ENCODE results near the gene ZNF385A. TPM values are rescaled to one million over a fixed set of nuclear protein-coding genes. Genes with fewer than 3 reads are reported as not detected.

The ZNF385A gene
- total and polyA plus RNA-seq, 9 of the 15 experiments (the other 6 are each of a cell fraction or from before 2014, with no cell fraction given): 1.0 to 111 (median 7.7) TPM

DNA sequence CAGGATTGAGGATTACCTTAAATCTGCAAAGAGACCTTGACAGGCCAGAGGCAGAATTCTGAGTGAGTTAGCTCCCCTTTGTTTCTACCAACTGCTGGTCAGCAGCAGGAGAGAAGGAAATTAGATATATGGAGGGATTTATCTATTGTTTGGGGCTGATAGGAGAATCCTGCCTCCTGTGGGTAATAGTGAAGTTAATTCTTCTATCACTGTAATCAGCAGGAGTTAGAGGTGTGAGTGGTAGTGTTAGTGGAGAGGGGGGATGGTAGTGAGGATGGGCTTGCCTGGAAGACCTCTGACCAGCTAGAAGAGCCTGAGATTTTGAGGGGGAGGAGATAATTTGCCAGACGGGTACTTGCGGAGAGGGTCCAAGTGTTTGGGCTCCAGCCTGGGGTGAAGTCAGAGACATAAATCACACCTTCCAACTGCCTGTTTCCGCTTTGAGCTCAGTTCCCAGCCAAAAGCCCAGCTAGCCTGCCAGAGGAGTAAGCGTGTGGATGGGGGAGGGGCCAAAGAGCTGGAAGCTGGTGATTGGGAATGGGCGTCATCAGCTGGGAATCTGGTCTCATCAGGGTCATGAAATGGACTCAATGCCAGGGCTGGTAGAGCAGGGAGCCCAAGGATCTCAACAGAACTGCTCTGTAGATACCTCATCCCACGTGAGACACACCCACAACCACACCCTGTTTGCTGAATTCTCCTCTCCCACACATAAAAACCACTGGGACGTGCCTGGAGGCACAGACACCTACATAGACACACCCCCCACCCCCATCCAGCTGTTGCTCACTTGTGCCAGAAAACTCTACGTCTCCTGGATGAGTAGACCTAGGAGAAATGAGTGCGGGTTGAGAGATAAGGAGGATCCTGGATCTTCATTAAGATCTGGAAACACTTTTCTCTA is 47.6 kb upstream of the ZNF385A start (continued):
- TF ChIP-seq PREB (CRISPR knock-in tag; IDR thresholded peaks at IDR 0.05) (no peak), ZNF133 (CRISPR knock-in tag; IDR thresholded peaks at IDR 0.05) (no peak), SNIP1 (IDR thresholded peaks at IDR 0.05; ENCODE audit: low read depth) (no peak), ZNF436 (CRISPR knock-in tag; IDR thresholded peaks at IDR 0.05) (no peak), ZNF830 (CRISPR knock-in tag; IDR thresholded peaks at IDR 0.05) (no peak), FOXA3 (CRISPR knock-in tag; conservative IDR thresholded peaks at IDR 0.05 in 1 of 2, IDR thresholded peaks at IDR 0.05 in 1 of 2) (peak in 1 of 2 experiments; percentile 47; a peak in 1 of 4 replicates), GATAD2A (IDR thresholded peaks at IDR 0.05) (peak; percentile 28; the same call in 1 of the 2 replicates), GATA2 (CRISPR knock-in tag; IDR thresholded peaks at IDR 0.05) (peak; percentile 74), CTBP1 (IDR thresholded peaks at IDR 0.05; ENCODE audit: borderline replicate concordance) (peak; percentile 94), ETV6 (IDR thresholded peaks at IDR 0.05; ENCODE audit: borderline replicate concordance in 1 of 2, low read depth in 2 of 2, low read length in 1 of 2) (no peak), ETV6 (CRISPR knock-in tag; IDR thresholded peaks at IDR 0.05; ENCODE audit: borderline replicate concordance) (no peak), KDM1A (IDR thresholded peaks at IDR 0.05) (peak; percentile 61 to 63; a peak in 3 of 4 replicates), ELK3 (CRISPR knock-in tag; IDR thresholded peaks at IDR 0.05) (0 out of 2 replicates have a peak, but pooled peaks have one; percentile 11), ZNF518B (CRISPR knock-in tag; IDR thresholded peaks at IDR 0.05) (no peak), CEBPB (tag; IDR thresholded peaks at IDR 0.05) (no peak)
- TF ChIP-seq, protein P1, sequence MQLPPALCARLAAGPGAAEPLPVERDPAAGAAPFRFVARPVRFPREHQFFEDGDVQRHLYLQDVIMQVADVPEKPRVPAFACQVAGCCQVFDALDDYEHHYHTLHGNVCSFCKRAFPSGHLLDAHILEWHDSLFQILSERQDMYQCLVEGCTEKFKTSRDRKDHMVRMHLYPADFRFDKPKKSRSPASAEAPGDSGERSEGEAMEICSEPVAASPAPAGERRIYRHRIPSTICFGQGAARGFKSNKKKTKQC (CRISPR knock-in tag; IDR thresholded peaks at IDR 0.05): no peak
- TF ChIP-seq, protein P2, sequence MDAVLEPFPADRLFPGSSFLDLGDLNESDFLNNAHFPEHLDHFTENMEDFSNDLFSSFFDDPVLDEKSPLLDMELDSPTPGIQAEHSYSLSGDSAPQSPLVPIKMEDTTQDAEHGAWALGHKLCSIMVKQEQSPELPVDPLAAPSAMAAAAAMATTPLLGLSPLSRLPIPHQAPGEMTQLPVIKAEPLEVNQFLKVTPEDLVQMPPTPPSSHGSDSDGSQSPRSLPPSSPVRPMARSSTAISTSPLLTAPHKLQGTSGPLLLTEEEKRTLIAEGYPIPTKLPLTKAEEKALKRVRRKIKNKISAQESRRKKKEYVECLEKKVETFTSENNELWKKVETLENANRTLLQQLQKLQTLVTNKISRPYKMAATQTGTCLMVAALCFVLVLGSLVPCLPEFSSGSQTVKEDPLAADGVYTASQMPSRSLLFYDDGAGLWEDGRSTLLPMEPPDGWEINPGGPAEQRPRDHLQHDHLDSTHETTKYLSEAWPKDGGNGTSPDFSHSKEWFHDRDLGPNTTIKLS (IDR thresholded peaks at IDR 0.05; ENCODE audit: borderline replicate concordance, low read depth): no peak
